ENCODE measurements around the gene CLK3.

DNA sequence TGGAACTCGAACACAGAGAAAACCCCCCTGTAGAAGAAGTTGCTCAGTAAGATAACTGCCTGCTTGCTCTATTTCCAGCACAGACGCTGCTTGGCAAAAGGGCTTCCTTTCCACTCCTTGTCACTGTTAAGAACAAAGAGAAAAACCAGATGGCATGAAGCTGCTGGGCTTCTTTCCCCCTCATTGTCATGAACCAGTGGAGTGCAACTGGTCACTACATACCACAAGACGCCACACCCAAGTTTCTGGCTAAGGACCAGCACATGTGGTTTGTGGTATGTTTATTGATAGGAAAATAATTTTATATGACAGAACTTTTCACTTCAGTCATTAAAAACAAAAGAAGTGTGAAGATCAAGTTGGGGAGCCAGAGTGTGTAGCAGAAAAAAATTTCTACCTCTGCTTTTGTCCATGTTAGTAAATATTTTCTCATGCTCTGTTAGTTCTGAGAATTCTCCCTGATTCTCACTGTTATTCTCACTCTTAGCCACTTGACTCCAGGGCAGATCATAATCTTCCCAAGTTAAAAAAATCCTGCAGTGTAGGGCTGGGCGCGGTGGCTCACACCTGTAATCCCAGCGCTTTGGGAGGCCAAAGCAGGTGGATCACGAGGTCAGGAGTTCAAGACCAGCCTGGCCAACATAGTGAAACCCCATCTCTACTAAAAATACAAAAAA, 37.9 kb downstream of the CLK3 start:
- TF ChIP-seq ZNF274 (IDR thresholded peaks at IDR 0.05; ENCODE audit: low read depth, low read length) (no peak), YY1 (IDR thresholded peaks at IDR 0.05; ENCODE audit: insufficient read depth, insufficient read length) (no peak), SUZ12 (IDR thresholded peaks at IDR 0.05; ENCODE audit: extremely low read depth, insufficient read depth, insufficient read length) (no peak)

Data from NT2/D1 (cell line).